K562 (cell line): Measurements from ENCODE around the gene CDCA3. TPM values are rescaled to one million over a fixed set of nuclear protein-coding genes. Genes with fewer than 3 reads are reported as not detected.
A peak's percentile ranks its signal among the peaks of the same experiment; 100 is the strongest.

Source experiments
- CBX8 ChIP-seq: fragments of 200-600 bp; sonication (generic); IDR thresholded peaks from 2 replicates; pipeline ENCODE4 v1.6.1; 2012; ENCODE audit warnings: borderline replicate concordance, mixed run types, low read depth, mild to moderate bottlenecking, moderate library complexity, mixed read lengths, low read length, control low read depth, inconsistent platforms; ENCODE audit not compliant: poor library complexity, severe bottlenecking; ENCODE audit errors: extremely low read depth
- EGR1 ChIP-seq: fragments of 450-650 bp; conservative IDR thresholded peaks from 2 replicates; pipeline ENCODE4 v1.6.1; 2017; ENCODE audit warnings: mild to moderate bottlenecking
- ETS1 ChIP-seq: conservative IDR thresholded peaks from 2 replicates; pipeline ENCODE4 v1.6.1; 2011; ENCODE audit warnings: low read depth, mild to moderate bottlenecking, low read length; ENCODE audit not compliant: control insufficient read depth
- HMGN3 ChIP-seq: IDR thresholded peaks from 2 replicates; pipeline ENCODE4 v1.6.1; 2011; ENCODE audit warnings: borderline replicate concordance, low read depth, mild to moderate bottlenecking, mixed read lengths, low read length; ENCODE audit not compliant: insufficient read length; ENCODE audit errors: extremely low read depth
- JUN ChIP-seq, 2 experiments: sonication (generic) in 1 of 2; formaldehyde crosslinking in 1 of 2; IDR thresholded peaks; 2 replicates each; pipeline versions ENCODE4 v1.6.1 to v1.8.0; 2012 to 2022; ENCODE audit warnings: borderline replicate concordance in 2 of 2, mild to moderate bottlenecking in 2 of 2, improper control_type of control experiment in 1 of 2, low read depth in 1 of 2, low read length in 1 of 2, missing genetic modification reagents in 1 of 2
- NEUROD1 ChIP-seq: fragments of 150-350 bp; IDR thresholded peaks from 2 replicates; pipeline ENCODE4 v1.6.1; 2014; ENCODE audit warnings: borderline replicate concordance, low read length, low read depth; ENCODE audit not compliant: partially characterized antibody
- NR3C1 ChIP-seq: sonication (generic); formaldehyde crosslinking; IDR thresholded peaks from 2 replicates; pipeline ENCODE4 v1.8.1; 2022; ENCODE audit warnings: missing genetic modification reagents
- PHF21A ChIP-seq: fragments of 450-650 bp; IDR thresholded peaks from 2 replicates; pipeline ENCODE4 v1.6.1; 2017; ENCODE audit warnings: low read depth, borderline replicate concordance
- SUPT5H ChIP-seq: fragments of 450-650 bp; IDR thresholded peaks from 2 replicates; pipeline ENCODE4 v1.6.1; 2016
- THRB ChIP-seq: fragments of 450-650 bp; formaldehyde crosslinking; conservative IDR thresholded peaks from 2 replicates; pipeline ENCODE4 v1.4.0; 2022; ENCODE audit warnings: mild to moderate bottlenecking, missing genetic modification characterization
- XRCC3 ChIP-seq: fragments of 450-650 bp; IDR thresholded peaks from 2 replicates; pipeline ENCODE4 v1.6.1; 2017; ENCODE audit warnings: mild to moderate bottlenecking, moderate library complexity
- ZBED1 ChIP-seq: IDR thresholded peaks from 2 replicates; pipeline ENCODE4 v1.6.1; 2014
- ZBTB8A ChIP-seq: fragments of 450-650 bp; IDR thresholded peaks from 2 replicates; pipeline ENCODE4 v1.6.1; 2018; ENCODE audit warnings: mild to moderate bottlenecking, moderate library complexity; ENCODE audit not compliant: partially characterized antibody
- ZNF717 ChIP-seq: fragments of 250-450 bp; sonication (Bioruptor Pico); IDR thresholded peaks from 2 replicates; pipeline ENCODE4 v1.5.0; 2021
- polyA plus RNA-seq, 8 experiments: library from polyadenylated mRNA; depleted of rRNA in 4 of 8; stranded (reverse) in 5 of 8; unstranded in 3 of 8; fragments of >200 nt; fragmentation: Nextera tagmentation in 2 of 8; fragmentation: Illumina TruSeq in 1 of 8; extraction: Ambion mirVana in 2 of 8; extraction: Trizol in 1 of 8; gene quantifications; 2 replicates each; pipeline versions ENCODE4 v1.2.1 to v1.2.3, GENCODE V29; 2011 to 2014; ENCODE audit warnings: inconsistent platforms in 1 of 8, missing spikeins in 1 of 8
- total RNA-seq, 7 experiments: library from RNA; depleted of rRNA in 6 of 7; stranded (reverse); fragments of >200 nt in 6 of 7; fragmentation: Illumina TruSeq in 2 of 7; extraction: Trizol in 2 of 7; gene quantifications; 2 replicates each; pipeline versions ENCODE4 v1.2.1 to v1.2.3, GENCODE V29; 2011 to 2021; ENCODE audit warnings: low replicate concordance in 1 of 7
- TF ChIP-seq, protein P1 (sequence below): fragments of 250-450 bp; sonication (Bioruptor Pico); IDR thresholded peaks from 2 replicates; pipeline ENCODE4 v1.4.0; 2020; ENCODE audit warnings: mild to moderate bottlenecking, moderate library complexity, borderline replicate concordance
- TF ChIP-seq, protein P2 (sequence below): fragments of 450-650 bp; formaldehyde crosslinking; IDR thresholded peaks from 2 replicates; pipeline ENCODE4 v1.4.0; 2022; ENCODE audit warnings: mild to moderate bottlenecking, moderate library complexity
- TF ChIP-seq, protein P3 (sequence below): fragments of 450-650 bp; IDR thresholded peaks from 2 replicates; pipeline ENCODE4 v1.6.1; 2017; ENCODE audit warnings: mild to moderate bottlenecking, moderate library complexity
- TF ChIP-seq, protein P4 (sequence below), 2 experiments: fragments of 450-650 bp in 1 of 2; sonication (generic) in 1 of 2; formaldehyde crosslinking; conservative IDR thresholded peaks; 2 replicates each; pipeline versions ENCODE4 v1.4.0 to v1.8.1; 2020 to 2022; ENCODE audit warnings: mild to moderate bottlenecking in 1 of 2, missing genetic modification reagents in 1 of 2

Gene CDCA3
- total and polyA plus RNA-seq, 9 of the 15 experiments (the other 6 are each of a cell fraction or from before 2014, with no cell fraction given): 24.2 to 80.8 (median 55.1) TPM

DNA sequence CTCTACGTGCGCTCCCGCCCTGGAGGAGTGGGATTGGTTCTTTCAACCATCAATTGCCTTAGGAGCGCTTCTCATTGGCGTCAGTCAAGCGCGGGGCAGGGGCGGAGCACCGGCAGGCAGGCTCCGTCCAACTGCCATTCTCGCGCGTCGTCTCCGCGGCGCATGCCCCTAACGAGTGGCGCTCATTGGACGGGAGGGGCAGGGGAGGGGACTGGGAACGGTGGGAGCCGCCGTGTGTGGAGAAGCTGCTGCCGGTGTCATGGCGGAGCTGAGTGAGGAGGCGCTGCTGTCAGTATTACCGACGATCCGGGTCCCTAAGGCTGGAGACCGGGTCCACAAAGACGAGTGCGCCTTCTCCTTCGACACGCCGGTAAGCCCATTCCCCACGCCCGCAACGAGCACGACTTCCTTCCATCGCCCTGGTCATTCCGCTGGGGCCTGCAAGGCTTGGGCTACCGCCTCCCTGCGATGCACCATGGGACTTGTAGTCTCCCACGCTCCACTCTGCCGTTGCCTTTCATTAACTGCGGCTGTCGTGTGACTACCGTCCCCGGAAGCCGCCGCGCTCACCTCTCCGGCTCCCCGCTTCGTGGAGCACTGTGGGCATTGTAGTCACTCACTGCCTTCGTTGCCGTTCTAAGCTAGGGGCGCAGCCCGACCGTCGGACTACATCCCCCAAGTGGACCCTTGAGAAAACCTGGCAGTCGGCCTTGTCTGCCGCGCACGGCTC is 1.0 kb upstream of the CDCA3 start, which contains the start of gene USP5 (continued):
- TF ChIP-seq, protein P1, sequence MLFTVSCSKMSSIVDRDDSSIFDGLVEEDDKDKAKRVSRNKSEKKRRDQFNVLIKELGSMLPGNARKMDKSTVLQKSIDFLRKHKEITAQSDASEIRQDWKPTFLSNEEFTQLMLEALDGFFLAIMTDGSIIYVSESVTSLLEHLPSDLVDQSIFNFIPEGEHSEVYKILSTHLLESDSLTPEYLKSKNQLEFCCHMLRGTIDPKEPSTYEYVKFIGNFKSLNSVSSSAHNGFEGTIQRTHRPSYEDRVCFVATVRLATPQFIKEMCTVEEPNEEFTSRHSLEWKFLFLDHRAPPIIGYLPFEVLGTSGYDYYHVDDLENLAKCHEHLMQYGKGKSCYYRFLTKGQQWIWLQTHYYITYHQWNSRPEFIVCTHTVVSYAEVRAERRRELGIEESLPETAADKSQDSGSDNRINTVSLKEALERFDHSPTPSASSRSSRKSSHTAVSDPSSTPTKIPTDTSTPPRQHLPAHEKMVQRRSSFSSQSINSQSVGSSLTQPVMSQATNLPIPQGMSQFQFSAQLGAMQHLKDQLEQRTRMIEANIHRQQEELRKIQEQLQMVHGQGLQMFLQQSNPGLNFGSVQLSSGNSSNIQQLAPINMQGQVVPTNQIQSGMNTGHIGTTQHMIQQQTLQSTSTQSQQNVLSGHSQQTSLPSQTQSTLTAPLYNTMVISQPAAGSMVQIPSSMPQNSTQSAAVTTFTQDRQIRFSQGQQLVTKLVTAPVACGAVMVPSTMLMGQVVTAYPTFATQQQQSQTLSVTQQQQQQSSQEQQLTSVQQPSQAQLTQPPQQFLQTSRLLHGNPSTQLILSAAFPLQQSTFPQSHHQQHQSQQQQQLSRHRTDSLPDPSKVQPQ (CRISPR knock-in tag): no peak
- no peak for TF ChIP-seq CBX8
- TF ChIP-seq PHF21A: no peak
- peak; percentile 2 for TF ChIP-seq HMGN3
- TF ChIP-seq ZBTB8A: no peak
- TF ChIP-seq EGR1: no peak
- no peak for TF ChIP-seq ZBED1
- TF ChIP-seq JUN (IDR thresholded peaks at IDR 0.05; ENCODE audit: borderline replicate concordance, low read depth, low read length): no peak
- no peak for TF ChIP-seq JUN (CRISPR knock-in tag; IDR thresholded peaks at IDR 0.05; ENCODE audit: borderline replicate concordance)
- TF ChIP-seq NR3C1: no peak
- TF ChIP-seq, protein P2, sequence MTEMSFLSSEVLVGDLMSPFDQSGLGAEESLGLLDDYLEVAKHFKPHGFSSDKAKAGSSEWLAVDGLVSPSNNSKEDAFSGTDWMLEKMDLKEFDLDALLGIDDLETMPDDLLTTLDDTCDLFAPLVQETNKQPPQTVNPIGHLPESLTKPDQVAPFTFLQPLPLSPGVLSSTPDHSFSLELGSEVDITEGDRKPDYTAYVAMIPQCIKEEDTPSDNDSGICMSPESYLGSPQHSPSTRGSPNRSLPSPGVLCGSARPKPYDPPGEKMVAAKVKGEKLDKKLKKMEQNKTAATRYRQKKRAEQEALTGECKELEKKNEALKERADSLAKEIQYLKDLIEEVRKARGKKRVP (CRISPR knock-in tag): peak; percentile 82
- TF ChIP-seq THRB (CRISPR knock-in tag): peak; percentile 80; the same call in 1 of the 2 replicates
- TF ChIP-seq NEUROD1: peak; percentile 66
- TF ChIP-seq ZNF717 (CRISPR knock-in tag): no peak
- TF ChIP-seq, protein P3, sequence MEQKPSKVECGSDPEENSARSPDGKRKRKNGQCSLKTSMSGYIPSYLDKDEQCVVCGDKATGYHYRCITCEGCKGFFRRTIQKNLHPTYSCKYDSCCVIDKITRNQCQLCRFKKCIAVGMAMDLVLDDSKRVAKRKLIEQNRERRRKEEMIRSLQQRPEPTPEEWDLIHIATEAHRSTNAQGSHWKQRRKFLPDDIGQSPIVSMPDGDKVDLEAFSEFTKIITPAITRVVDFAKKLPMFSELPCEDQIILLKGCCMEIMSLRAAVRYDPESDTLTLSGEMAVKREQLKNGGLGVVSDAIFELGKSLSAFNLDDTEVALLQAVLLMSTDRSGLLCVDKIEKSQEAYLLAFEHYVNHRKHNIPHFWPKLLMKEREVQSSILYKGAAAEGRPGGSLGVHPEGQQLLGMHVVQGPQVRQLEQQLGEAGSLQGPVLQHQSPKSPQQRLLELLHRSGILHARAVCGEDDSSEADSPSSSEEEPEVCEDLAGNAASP: no peak
- peak; percentile 80 for TF ChIP-seq SUPT5H
- TF ChIP-seq, protein P4, sequence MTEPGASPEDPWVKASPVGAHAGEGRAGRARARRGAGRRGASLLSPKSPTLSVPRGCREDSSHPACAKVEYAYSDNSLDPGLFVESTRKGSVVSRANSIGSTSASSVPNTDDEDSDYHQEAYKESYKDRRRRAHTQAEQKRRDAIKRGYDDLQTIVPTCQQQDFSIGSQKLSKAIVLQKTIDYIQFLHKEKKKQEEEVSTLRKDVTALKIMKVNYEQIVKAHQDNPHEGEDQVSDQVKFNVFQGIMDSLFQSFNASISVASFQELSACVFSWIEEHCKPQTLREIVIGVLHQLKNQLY (CRISPR knock-in tag; conservative IDR thresholded peaks at IDR 0.05): no peak
- no peak for TF ChIP-seq XRCC3
- peak; percentile 100 for TF ChIP-seq ETS1
